ENCODE data around the gene APOO. TPM values are rescaled to one million over a fixed set of nuclear protein-coding genes. Genes with fewer than 3 reads are reported as not detected.
"Not testable (repeated sequence)": the region's sequence is repeated elsewhere in the genome, so short reads cannot be mapped to it uniquely, and the experiment has no call there.

APOO gene
- polyA plus RNA-seq, 3 donors from 2014 or later: 18.8 to 23.6 (median 20.7) TPM

GRCh38 chrX:23896981-23897380, 10.8 kb downstream of the APOO start:
- DNase-seq: no peak
- H3K27ac Mint-ChIP-seq: no peak overlapping the region
- no peak overlapping the region for H3K4me3 Mint-ChIP-seq

GRCh38 chrX:23896539-23896938, 11.2 kb downstream of the APOO start:
- not testable (repeated sequence) for H3K27me3 Mint-ChIP-seq (ENCODE audit: low read depth in 3 of 3); H3K4me3 Mint-ChIP-seq; H3K36me3 Mint-ChIP-seq; H3K9me3 Mint-ChIP-seq; H3K4me1 Mint-ChIP-seq; DNase-seq; H3K27ac Mint-ChIP-seq

More at GRCh38 chrX:23896981-23897380, 10.8 kb downstream of the APOO start:
- Mint-ChIP-seq H3K4me1 (no peaks in the 10 kb centered on the region), H3K36me3 (no peaks in the 10 kb centered on the region), H3K9me3 (no peaks in the 10 kb centered on the region), H3K27me3 (ENCODE audit: low read depth in 3 of 3) (no peaks in the 10 kb centered on the region)

GRCh38 chrX:23894993-23895392, 12.7 kb downstream of the APOO start:
- not testable (repeated sequence) for H3K9me3 Mint-ChIP-seq

DNA sequence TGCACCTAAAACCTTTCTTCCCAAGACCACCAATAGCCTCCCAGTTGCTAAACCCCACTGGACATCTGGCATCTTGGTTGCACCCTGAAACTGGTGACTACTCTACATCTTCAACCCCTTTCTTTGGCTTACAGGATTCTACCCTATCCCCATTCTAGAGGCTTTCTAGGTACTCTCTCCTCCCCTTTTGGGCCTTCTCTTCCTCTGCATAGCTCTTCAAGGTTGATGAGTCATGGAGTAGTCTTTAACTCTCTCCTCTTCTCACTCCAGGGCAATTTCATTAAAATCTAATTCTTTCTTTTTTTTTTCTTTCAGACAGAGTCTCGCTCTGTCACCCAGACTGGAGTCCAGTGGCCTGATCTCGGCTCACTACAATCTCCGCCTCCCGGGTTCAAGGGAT, 16.8 kb downstream of the APOO start:
- no peaks in the 10 kb centered on the region for H3K9me3 Mint-ChIP-seq
- H3K27ac Mint-ChIP-seq: no peak overlapping the region
- no peaks in the 10 kb centered on the region for H3K36me3 Mint-ChIP-seq
- no peak for DNase-seq
- no peaks in the 10 kb centered on the region for H3K27me3 Mint-ChIP-seq (ENCODE audit: low read depth in 3 of 3)
- no peak overlapping the region for H3K4me3 Mint-ChIP-seq
- peaks cover 8 to 9% of the 10 kb centered on the region in 2 donors for H3K4me1 Mint-ChIP-seq

More at GRCh38 chrX:23894993-23895392, 12.7 kb downstream of the APOO start:
- not testable (repeated sequence) for DNase-seq; H3K4me3 Mint-ChIP-seq; H3K36me3 Mint-ChIP-seq; H3K4me1 Mint-ChIP-seq; H3K27me3 Mint-ChIP-seq (ENCODE audit: low read depth in 3 of 3)
- peak overlapping the region in 1 of 6 donors; percentile 40 for H3K27ac Mint-ChIP-seq

DNA sequence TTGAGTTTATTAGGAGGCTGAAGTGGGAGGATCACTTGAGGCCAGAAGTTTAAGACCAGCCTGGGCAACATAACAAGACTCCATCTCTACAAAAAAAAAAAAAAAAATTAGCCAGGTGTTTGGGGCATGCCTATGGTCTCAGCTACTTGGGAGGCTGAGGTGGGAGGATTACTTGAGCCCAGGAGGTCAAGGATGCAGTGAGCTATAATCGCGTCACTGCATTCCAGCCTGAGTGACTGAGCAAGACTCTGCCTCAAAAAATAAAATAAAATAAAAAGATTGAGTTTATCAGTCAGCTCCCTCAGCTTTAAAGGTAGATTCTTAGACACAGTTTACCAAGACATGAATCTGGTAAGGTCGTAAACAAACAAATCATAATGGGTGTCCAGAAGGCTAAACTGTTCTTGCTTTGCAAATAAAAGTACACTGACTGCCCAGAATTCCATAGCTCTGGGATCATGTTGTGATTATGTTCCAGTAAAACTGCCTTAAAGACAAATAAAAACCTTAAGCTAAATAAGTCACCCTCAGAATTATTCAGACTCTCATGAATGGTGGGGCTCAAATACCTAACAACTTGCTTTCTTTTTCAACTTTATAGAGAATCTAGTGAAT, 18.7 kb downstream of the APOO start:
- Mint-ChIP-seq H3K27me3 (ENCODE audit: low read depth in 3 of 3) (peaks cover 0 to 2% (median 0%) of the 10 kb centered on the region in 3 donors), H3K9me3 (no peaks in the 10 kb centered on the region), H3K27ac (no peak overlapping the region), H3K4me3 (no peak overlapping the region), H3K36me3 (peaks cover 0 to 7% (median 0%) of the 10 kb centered on the region in 3 donors), H3K4me1 (peaks cover 12 to 15% of the 10 kb centered on the region in 2 donors)
- DNase-seq: no peak

GRCh38 chrX:23887918-23888317, 19.8 kb downstream of the APOO start:
- DNase-seq: no peak
- no peak overlapping the region for H3K4me3 Mint-ChIP-seq

DNA sequence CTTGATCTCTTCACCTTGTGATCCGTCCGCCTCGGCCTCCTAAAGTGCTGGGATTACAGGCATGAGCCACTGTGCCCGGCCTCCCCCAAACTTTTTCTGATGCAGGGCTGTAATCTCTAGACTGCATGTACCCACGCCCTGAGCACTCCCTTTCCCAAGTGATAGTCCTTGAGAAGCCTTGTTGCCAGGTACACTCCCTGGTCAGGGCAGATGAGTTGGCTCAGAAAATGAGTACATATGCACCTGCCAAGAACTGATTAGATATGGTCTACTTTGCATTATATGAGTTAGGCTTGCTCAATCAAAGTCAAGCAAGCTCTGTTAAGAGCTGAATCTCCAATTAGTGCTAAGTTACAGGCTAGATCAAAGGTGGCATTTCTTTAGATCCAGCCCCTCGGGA, 20.3 kb downstream of the APOO start:
- Mint-ChIP-seq H3K27ac (no peak overlapping the region), H3K4me1 (peaks cover 12 to 15% of the 10 kb centered on the region in 2 donors), H3K4me3 (no peak overlapping the region), H3K36me3 (peaks cover 0 to 9% (median 0%) of the 10 kb centered on the region in 3 donors), H3K9me3 (no peaks in the 10 kb centered on the region), H3K27me3 (ENCODE audit: low read depth in 3 of 3) (peaks cover 0 to 2% (median 0%) of the 10 kb centered on the region in 3 donors)
- no peak for DNase-seq

More at GRCh38 chrX:23887918-23888317, 19.8 kb downstream of the APOO start:
- no peak overlapping the region for H3K27ac Mint-ChIP-seq
- peaks cover 0 to 2% (median 0%) of the 10 kb centered on the region in 3 donors for H3K27me3 Mint-ChIP-seq (ENCODE audit: low read depth in 3 of 3)
- peaks cover 12 to 15% of the 10 kb centered on the region in 2 donors for H3K4me1 Mint-ChIP-seq
- H3K9me3 Mint-ChIP-seq: no peaks in the 10 kb centered on the region
- peaks cover 0 to 9% (median 0%) of the 10 kb centered on the region in 3 donors for H3K36me3 Mint-ChIP-seq

DNA sequence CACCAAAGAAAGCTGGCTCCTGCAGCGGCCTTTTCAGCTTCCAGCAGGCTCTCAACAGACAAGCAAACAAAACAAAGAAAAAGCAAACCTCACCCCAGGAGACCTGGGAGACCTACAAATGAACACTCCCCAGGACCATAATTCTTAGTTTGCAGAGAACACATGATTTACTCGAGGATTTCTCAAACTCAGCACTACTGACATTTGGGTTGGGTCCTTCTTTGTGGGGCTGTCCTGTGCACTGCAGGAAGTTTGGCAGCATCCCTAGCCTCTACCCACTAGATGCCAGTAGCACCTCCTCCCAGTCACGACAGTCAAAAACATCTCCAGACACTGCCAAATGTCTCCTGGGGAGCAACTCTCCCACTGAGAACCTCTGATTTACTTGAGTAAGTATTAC, 21.9 kb downstream of the APOO start:
- H3K4me3 Mint-ChIP-seq: no peak overlapping the region
- H3K27me3 Mint-ChIP-seq (ENCODE audit: low read depth in 3 of 3): peaks cover 0 to 2% (median 0%) of the 10 kb centered on the region in 3 donors
- H3K9me3 Mint-ChIP-seq: no peaks in the 10 kb centered on the region
- no peak for DNase-seq
- H3K36me3 Mint-ChIP-seq: peaks cover 0 to 9% (median 0%) of the 10 kb centered on the region in 3 donors
- H3K27ac Mint-ChIP-seq: no peak overlapping the region
- peaks cover 12 to 15% of the 10 kb centered on the region in 2 donors for H3K4me1 Mint-ChIP-seq

DNA sequence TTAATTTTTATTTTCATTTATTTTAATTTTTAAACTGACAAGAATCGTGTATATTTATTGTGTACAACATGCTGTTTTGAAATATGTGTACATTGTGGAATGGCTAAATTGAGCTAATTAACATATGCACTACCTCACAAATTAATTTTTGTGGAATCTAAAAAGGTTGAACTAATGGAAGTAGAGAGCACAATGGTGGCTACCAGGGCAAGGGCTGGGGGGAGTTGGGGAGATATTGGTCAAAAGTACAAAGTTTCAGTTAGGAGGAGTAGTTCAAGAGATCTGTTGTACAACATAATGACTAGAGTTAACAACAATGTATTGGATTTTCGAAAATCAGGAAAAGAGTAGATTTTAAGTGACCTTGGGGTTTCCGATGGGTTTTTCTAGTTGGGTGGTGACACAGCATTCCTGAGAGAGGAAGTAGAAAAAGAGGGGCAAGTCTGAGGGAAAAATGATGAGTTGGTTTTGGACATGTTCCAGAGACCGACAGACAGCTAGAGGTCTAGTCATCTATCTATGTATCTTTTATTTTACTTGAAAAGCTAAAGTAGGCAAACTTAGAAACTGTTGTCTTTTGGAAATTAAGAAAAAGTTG, 23.2 kb downstream of the APOO start:
- H3K27me3 Mint-ChIP-seq (ENCODE audit: low read depth in 3 of 3): peaks cover 0 to 2% (median 0%) of the 10 kb centered on the region in 3 donors
- no peaks in the 10 kb centered on the region for H3K9me3 Mint-ChIP-seq
- DNase-seq: no peak
- H3K4me3 Mint-ChIP-seq: no peak overlapping the region
- H3K36me3 Mint-ChIP-seq: peaks cover 0 to 9% (median 0%) of the 10 kb centered on the region in 3 donors
- H3K27ac Mint-ChIP-seq: no peak overlapping the region
- H3K4me1 Mint-ChIP-seq: peaks cover 12 to 15% of the 10 kb centered on the region in 2 donors

GRCh38 chrX:23883737-23884354, 23.9 kb downstream of the APOO start:
- H3K9me3 Mint-ChIP-seq: no peaks in the 10 kb centered on the region
- no peak for DNase-seq
- peaks cover 12 to 15% of the 10 kb centered on the region in 2 donors for H3K4me1 Mint-ChIP-seq
- H3K27me3 Mint-ChIP-seq (ENCODE audit: low read depth in 3 of 3): peaks cover 0 to 2% (median 0%) of the 10 kb centered on the region in 3 donors
- no peak overlapping the region for H3K4me3 Mint-ChIP-seq
- H3K36me3 Mint-ChIP-seq: peaks cover 0 to 9% (median 0%) of the 10 kb centered on the region in 3 donors
- H3K27ac Mint-ChIP-seq: peak overlapping the region in 1 of 6 donors; percentile 36

- no peak for DNase-seq
- Mint-ChIP-seq H3K27ac (no peak overlapping the region), H3K27me3 (ENCODE audit: low read depth in 3 of 3) (peaks cover 0 to 3% (median 2%) of the 10 kb centered on the region in 3 donors), H3K9me3 (no peaks in the 10 kb centered on the region), H3K4me1 (no peaks in the 10 kb centered on the region), H3K4me3 (no peak overlapping the region), H3K36me3 (peaks cover 0 to 7% (median 0%) of the 10 kb centered on the region in 3 donors)
Observed at GRCh38 chrX:23879380-23880090, 28.2 kb downstream of the APOO start.

GRCh38 chrX:23871905-23872546, 35.7 kb downstream of the APOO start:
- no peak for DNase-seq
- Mint-ChIP-seq H3K4me1 (no peaks in the 10 kb centered on the region), H3K4me3 (no peak overlapping the region), H3K27ac (no peak overlapping the region), H3K27me3 (ENCODE audit: low read depth in 3 of 3) (no peaks in the 10 kb centered on the region), H3K9me3 (no peaks in the 10 kb centered on the region), H3K36me3 (peaks cover 0 to 9% (median 4%) of the 10 kb centered on the region in 3 donors)

- no peak overlapping the region for H3K27ac Mint-ChIP-seq
- no peaks in the 10 kb centered on the region for H3K27me3 Mint-ChIP-seq (ENCODE audit: low read depth in 3 of 3)
- no peaks in the 10 kb centered on the region for H3K4me1 Mint-ChIP-seq
- peaks cover 0 to 9% (median 4%) of the 10 kb centered on the region in 3 donors for H3K36me3 Mint-ChIP-seq
- H3K9me3 Mint-ChIP-seq: no peaks in the 10 kb centered on the region
- H3K4me3 Mint-ChIP-seq: no peak overlapping the region
- no peak for DNase-seq
Observed at GRCh38 chrX:23870041-23870440, 37.7 kb downstream of the APOO start.
